GM19193 (cell line): ENCODE data around the gene MROH7.

Experiments
- POLR2A ChIP-seq: IDR thresholded peaks from 4 replicates; pipeline ENCODE4 v1.6.1; 2011; ENCODE audit not compliant: insufficient read depth, insufficient read length; ENCODE audit errors: extremely low read depth

MROH7 gene

GRCh38 chr1:54754486-54755285 lies 113.1 kb downstream of the MROH7 start:
- TF ChIP-seq POLR2A: no peak

DNA sequence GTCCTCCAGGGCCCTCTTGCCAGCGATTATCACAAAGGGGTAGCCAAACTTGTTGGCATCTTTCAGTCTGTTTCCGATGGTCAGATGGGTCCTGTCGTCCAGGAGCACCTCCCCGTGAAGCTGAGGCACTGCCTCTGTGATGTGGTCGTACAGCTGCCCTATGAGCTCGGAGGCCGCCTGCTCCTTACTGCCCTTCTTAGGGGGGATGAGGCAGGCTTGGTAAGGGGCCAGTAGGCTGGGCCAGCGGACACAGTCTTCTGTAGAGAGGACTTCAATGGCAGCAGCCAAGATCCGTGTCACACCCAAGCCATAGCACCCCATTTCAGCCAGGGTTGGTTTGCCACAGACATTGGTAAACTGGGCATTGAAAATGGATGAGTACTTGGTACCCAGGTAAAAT lies 116.2 kb downstream of the MROH7 start:
- no peak for TF ChIP-seq POLR2A

DNA sequence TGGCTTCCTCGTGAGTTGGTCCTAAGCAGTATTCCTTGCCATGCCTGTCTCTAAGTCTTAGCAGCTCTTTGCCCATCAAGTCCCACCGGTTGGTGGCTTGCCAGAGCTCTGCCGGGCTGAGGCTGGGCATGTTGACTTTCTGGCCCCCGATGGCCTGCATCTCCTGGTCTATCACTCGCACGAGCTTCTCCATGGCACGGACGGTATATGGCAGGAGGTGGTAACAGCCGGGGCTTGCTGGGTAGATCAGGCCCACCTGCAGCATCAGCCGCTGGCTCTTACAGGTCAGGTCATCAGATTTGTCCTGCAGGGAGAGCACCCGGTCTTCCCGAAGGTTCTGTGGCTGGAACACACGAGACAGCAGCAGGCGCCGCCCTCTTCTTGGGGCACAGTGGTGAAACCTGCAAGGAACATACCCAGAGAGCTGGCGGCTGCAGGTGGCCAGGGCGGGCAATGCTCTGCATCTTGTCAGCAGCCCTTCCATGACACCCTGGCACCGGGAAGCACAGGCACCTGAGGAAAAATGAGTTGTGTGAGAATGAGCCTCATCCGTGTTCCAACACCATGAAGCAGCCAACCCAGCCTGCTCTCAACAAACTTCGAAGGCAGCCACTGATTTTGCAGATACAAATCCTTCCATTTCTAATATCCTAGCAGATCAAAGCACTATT lies 117.2 kb downstream of the MROH7 start:
- no peak for TF ChIP-seq POLR2A
